Trophoblast cell (in vitro differentiated cells and primary cell): Measurements from ENCODE around the gene MEIKIN.

Experiments used
- DNase-seq, 2 donors: peaks; one replicate each; pipeline ENCODE4 v3.0.0-alpha.2; 2016
- H2AFZ ChIP-seq: 2 replicates; pipeline ENCODE4 v1.6.1; 2013; ENCODE audit warnings: low read length, moderate library complexity, mild to moderate bottlenecking; ENCODE audit not compliant: insufficient read depth, poor library complexity
- H2AK5ac ChIP-seq: 2 replicates; pipeline ENCODE4 v1.6.1; 2013; ENCODE audit warnings: mild to moderate bottlenecking, low read length
- H2BK120ac ChIP-seq: 2 replicates; pipeline ENCODE4 v1.6.1; 2013; ENCODE audit warnings: low read length, mild to moderate bottlenecking, moderate library complexity; ENCODE audit not compliant: insufficient read depth, poor library complexity
- H2BK12ac ChIP-seq: 2 replicates; pipeline ENCODE4 v1.6.1; 2013; ENCODE audit warnings: mild to moderate bottlenecking, low read length, moderate library complexity
- H2BK5ac ChIP-seq: 2 replicates; pipeline ENCODE4 v1.6.1; 2013; ENCODE audit warnings: low read length, low read depth, moderate library complexity, mild to moderate bottlenecking; ENCODE audit not compliant: poor library complexity
- H3K14ac ChIP-seq: 2 replicates; pipeline ENCODE4 v1.6.1; 2013; ENCODE audit warnings: mild to moderate bottlenecking, low read length
- H3K18ac ChIP-seq: 2 replicates; pipeline ENCODE4 v1.6.1; 2013; ENCODE audit warnings: mild to moderate bottlenecking, low read length
- H3K23ac ChIP-seq: 2 replicates; pipeline ENCODE4 v1.6.1; 2013; ENCODE audit warnings: low read length
- H3K27ac ChIP-seq: 2 replicates; pipeline ENCODE4 v1.5.1; 2013; ENCODE audit warnings: low read depth, mild to moderate bottlenecking, inconsistent platforms, low read length, moderate library complexity
- H3K27me3 ChIP-seq: 2 replicates; pipeline ENCODE4 v1.6.1; 2013; ENCODE audit warnings: inconsistent platforms, mild to moderate bottlenecking, low read length, moderate library complexity; ENCODE audit not compliant: insufficient read depth
- H3K36me3 ChIP-seq, 2 experiments: 1 replicate in 1 of 2; 2 replicates in 1 of 2; pipeline ENCODE4 v1.6.1; 2013; ENCODE audit warnings: low read length in 2 of 2, mild to moderate bottlenecking in 2 of 2, moderate library complexity in 1 of 2; ENCODE audit not compliant: insufficient read depth in 2 of 2, control insufficient read depth in 1 of 2
- H3K4ac ChIP-seq: 2 replicates; pipeline ENCODE4 v1.6.1; 2013; ENCODE audit warnings: low read depth, mild to moderate bottlenecking, low read length, moderate library complexity
- H3K4me1 ChIP-seq, 2 experiments: 1 replicate in 1 of 2; 2 replicates in 1 of 2; pipeline ENCODE4 v1.6.1; 2013; ENCODE audit warnings: low read length in 2 of 2, mild to moderate bottlenecking in 2 of 2, moderate library complexity in 1 of 2; ENCODE audit not compliant: insufficient read depth in 2 of 2, control insufficient read depth in 1 of 2
- H3K4me2 ChIP-seq: 2 replicates; pipeline ENCODE4 v1.6.1; 2013; ENCODE audit warnings: inconsistent platforms, mild to moderate bottlenecking, low read length, moderate library complexity
- H3K4me3 ChIP-seq: 2 replicates; pipeline ENCODE4 v1.5.1; 2013; ENCODE audit warnings: mild to moderate bottlenecking, low read depth, low read length, inconsistent platforms
- H3K79me1 ChIP-seq: one replicate; pipeline ENCODE4 v1.6.1; 2013; ENCODE audit warnings: low read length
- H3K79me2 ChIP-seq: 2 replicates; pipeline ENCODE4 v1.6.1; 2013; ENCODE audit warnings: low read length, mild to moderate bottlenecking; ENCODE audit not compliant: control insufficient read depth, insufficient read depth, poor library complexity
- H3K9ac ChIP-seq: 2 replicates; pipeline ENCODE4 v1.6.1; 2013; ENCODE audit warnings: mild to moderate bottlenecking, low read length
- H3K9me3 ChIP-seq: 2 replicates; pipeline ENCODE4 v1.6.1; 2013; ENCODE audit warnings: low read depth, mild to moderate bottlenecking, control low read depth, inconsistent platforms, low read length; ENCODE audit not compliant: insufficient read depth
- H4K12ac ChIP-seq: 2 replicates; pipeline ENCODE4 v1.6.1; 2013; ENCODE audit warnings: low read depth, mild to moderate bottlenecking, low read length, moderate library complexity
- H4K8ac ChIP-seq: 2 replicates; pipeline ENCODE4 v1.6.1; 2013; ENCODE audit warnings: low read depth, mild to moderate bottlenecking, low read length, moderate library complexity
- H4K91ac ChIP-seq: one replicate; pipeline ENCODE4 v1.6.1; 2013; ENCODE audit warnings: low read depth, mild to moderate bottlenecking, low read length, moderate library complexity
- WGBS: extraction: QIAGEN DNeasy Blood & Tissue Kit; methylation state at CpG from one replicate; pipeline ENCODE4 v1.1.7; 2013; ENCODE audit warnings: missing lambda C conversion rate; ENCODE audit not compliant: insufficient read length, insufficient coverage; ENCODE audit errors: extremely low coverage; 5-methylcytosine and 5-hydroxymethylcytosine counted together

MEIKIN gene

DNA sequence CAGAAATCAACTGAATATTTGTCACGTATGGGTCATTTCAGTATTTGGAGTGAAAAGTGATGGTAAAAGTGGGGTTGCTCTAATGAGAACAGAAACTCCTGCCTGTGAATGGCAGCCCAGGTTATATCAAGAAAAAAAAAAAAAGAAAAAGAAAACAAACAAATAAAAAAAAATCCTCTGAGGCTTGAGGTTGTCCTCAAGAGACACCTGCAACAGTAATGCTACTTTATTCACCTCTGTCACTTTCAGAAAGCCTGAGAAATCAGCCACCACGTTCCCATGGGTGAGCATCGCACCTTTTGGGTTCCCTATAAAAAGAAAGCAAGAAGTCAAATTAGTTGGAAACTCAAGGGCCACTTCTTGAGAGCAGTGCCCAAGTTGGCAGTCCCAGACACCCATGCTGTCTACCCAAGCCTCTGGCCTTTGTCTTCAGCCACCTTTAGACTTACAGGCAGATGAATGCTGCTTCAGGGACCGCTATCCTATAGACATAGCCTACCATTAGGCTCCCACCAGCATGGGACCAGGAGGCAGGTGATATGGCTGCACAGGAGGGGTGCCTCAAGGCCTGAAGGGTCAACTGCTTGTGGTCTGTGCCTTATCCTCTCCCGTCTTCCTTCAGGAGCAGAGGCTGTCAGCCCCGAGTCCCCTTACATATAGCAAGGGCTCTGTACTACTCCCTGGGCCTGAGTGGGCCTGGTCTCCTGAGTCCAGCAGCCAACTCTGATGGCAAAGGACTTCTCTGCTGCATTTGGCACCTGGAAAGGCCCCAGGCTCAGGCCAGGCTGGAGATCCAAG, 31.1 kb upstream of the MEIKIN start:
- Histone ChIP-seq H3K27me3 (no peaks in the 10 kb centered on the region), H2BK5ac (no peak overlapping the region), H3K4me3 (no peak overlapping the region), H2AK5ac (no peak overlapping the region), H3K4me1 (no peaks in the 10 kb centered on the region), H3K14ac (no peak overlapping the region), H3K9me3 (no peaks in the 10 kb centered on the region), H3K4me2 (no peak overlapping the region), H3K36me3 (no peaks in the 10 kb centered on the region), H4K8ac (no peak overlapping the region), H3K9ac (no peak overlapping the region), H2BK120ac (no peak overlapping the region), H2BK12ac (no peak overlapping the region), H3K23ac (no peak overlapping the region), H4K12ac (no peak overlapping the region), H3K4ac (no peak overlapping the region), H2AFZ (no peak overlapping the region), H3K27ac (no peak overlapping the region), H3K79me1 (no peaks in the 10 kb centered on the region), H3K79me2 (no peaks in the 10 kb centered on the region), H3K18ac (no peak overlapping the region), H4K91ac (no peak overlapping the region)
- WGBS = no CpG with 5 or more reads among the region's 6 CpGs
- DNase-seq = no peak

DNA sequence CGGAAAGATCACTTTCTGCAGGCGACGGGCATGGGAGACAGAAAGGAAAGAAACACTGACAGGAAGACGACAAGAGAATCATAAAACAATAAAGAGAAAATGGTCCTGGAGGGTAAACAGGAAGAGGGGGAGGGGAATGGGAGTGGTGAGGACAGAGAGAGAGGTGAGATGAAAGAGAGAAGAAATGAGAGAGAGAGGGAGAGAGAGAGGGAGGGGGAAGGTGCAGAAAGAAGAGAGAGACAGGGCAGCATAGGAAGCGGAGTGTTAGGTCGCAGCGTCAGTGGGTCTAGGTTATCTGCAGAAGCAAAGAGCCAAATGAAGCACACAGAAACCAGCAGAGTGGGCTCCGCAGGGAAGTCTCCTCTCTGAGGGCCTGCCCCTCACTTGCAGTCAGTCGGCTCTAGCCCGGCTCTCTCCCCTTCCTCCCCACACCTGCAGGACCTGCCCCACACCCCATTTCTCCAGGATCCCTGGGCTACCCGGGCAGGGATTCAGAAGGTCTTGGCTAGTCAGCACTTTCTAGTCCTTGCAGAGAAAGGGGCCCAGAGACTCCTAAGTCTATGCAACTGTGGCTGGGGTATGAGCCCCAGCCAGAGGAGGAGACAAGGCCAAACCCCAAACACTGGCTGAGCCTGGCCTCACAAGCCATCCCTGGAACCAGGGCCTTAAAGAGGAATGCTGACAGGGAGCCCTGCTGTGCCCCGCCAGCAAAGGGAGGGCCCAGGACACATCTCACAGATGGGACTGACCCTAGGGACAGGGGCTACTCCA, 29.7 kb upstream of the MEIKIN start:
- Histone ChIP-seq H3K9me3 (no peaks in the 10 kb centered on the region), H4K91ac (no peak overlapping the region), H3K4me1 (no peaks in the 10 kb centered on the region), H3K4me3 (no peak overlapping the region), H2AK5ac (no peak overlapping the region), H2BK12ac (no peak overlapping the region), H3K79me2 (no peaks in the 10 kb centered on the region), H3K23ac (no peak overlapping the region), H4K12ac (no peak overlapping the region), H3K27ac (no peak overlapping the region), H3K27me3 (no peaks in the 10 kb centered on the region), H3K9ac (no peak overlapping the region), H2AFZ (no peak overlapping the region), H3K4me2 (no peak overlapping the region), H3K79me1 (no peaks in the 10 kb centered on the region), H2BK5ac (no peak overlapping the region), H3K4ac (no peak overlapping the region), H3K14ac (no peak overlapping the region), H4K8ac (no peak overlapping the region), H3K18ac (no peak overlapping the region), H3K36me3 (no peaks in the 10 kb centered on the region), H2BK120ac (no peak overlapping the region)
- no peak for DNase-seq
- WGBS = no CpG with 5 or more reads among the region's 12 CpGs

DNA sequence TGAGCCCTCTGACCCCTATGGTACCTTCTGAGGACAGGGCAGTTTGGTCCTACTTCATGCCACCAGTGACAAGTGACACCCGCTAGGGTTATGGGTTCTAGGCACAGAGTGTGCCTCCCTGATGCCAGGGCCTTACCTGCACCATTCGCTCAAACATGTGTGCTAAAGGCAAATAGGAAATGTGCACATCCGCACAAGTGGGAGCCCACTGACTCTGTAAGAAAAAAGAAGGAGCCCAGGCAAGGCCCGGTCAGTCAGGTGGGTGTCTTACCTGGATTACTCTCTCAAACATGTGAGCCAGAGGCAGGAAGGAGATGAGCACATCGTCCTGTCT, 29.1 kb upstream of the MEIKIN start:
- Histone ChIP-seq H3K4me1 (no peaks in the 10 kb centered on the region), H3K4me3 (no peak overlapping the region), H3K4ac (no peak overlapping the region), H3K9ac (no peak overlapping the region), H3K18ac (no peak overlapping the region), H4K8ac (no peak overlapping the region), H4K12ac (no peak overlapping the region), H3K14ac (no peak overlapping the region), H3K9me3 (no peaks in the 10 kb centered on the region), H3K27me3 (no peaks in the 10 kb centered on the region), H4K91ac (no peak overlapping the region), H3K27ac (no peak overlapping the region), H2BK120ac (no peak overlapping the region), H2BK12ac (no peak overlapping the region), H3K79me1 (no peaks in the 10 kb centered on the region), H3K79me2 (no peaks in the 10 kb centered on the region), H2AFZ (no peak overlapping the region), H3K36me3 (no peaks in the 10 kb centered on the region), H2BK5ac (no peak overlapping the region), H3K4me2 (no peak overlapping the region), H2AK5ac (no peak overlapping the region), H3K23ac (no peak overlapping the region)
- no CpG with 5 or more reads among the region's 5 CpGs for WGBS
- no peak for DNase-seq

DNA sequence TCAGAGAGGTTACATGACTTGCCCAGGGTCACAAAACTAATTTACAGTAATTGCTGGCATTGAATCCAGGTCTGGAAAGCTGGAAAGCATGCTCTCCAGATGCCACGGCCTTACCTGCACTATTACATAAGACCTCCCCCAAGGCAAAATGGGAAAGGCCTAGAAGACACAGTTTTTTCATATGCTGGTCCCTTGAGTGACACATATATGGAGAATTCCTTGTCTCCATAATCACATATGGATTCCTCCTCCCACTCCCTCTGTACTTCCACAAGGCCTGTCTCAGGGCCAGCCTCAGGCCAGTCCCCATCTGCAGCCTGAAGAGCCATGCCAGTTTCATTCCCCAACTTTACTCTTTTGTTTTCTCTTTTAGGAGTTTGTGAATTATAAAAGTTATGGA, 28.6 kb upstream of the MEIKIN start:
- H3K79me1 ChIP-seq = no peaks in the 10 kb centered on the region
- H3K23ac ChIP-seq = no peak overlapping the region
- no peaks in the 10 kb centered on the region for H3K27me3 ChIP-seq
- WGBS = no CpG with 5 or more reads among the region's 1 CpG
- no peak overlapping the region for H2BK5ac ChIP-seq
- no peak overlapping the region for H2BK12ac ChIP-seq
- H3K14ac ChIP-seq = no peak overlapping the region
- H2BK120ac ChIP-seq = no peak overlapping the region
- H3K4me1 ChIP-seq = no peaks in the 10 kb centered on the region
- no peak overlapping the region for H2AFZ ChIP-seq
- H3K36me3 ChIP-seq = no peaks in the 10 kb centered on the region
- H3K79me2 ChIP-seq = no peaks in the 10 kb centered on the region
- H3K9me3 ChIP-seq = no peaks in the 10 kb centered on the region
- H3K9ac ChIP-seq = no peak overlapping the region
- H4K8ac ChIP-seq = no peak overlapping the region
- H3K4me2 ChIP-seq = no peak overlapping the region
- no peak overlapping the region for H3K4ac ChIP-seq
- no peak overlapping the region for H4K12ac ChIP-seq
- H2AK5ac ChIP-seq = no peak overlapping the region
- H3K27ac ChIP-seq = no peak overlapping the region
- H3K18ac ChIP-seq = no peak overlapping the region
- peak; percentile 86 to 97 for DNase-seq
- H4K91ac ChIP-seq = no peak overlapping the region
- no peak overlapping the region for H3K4me3 ChIP-seq
